KOPT-K1 (cell line): ENCODE measurements around the gene MPZL2.
A peak's percentile ranks its signal among the peaks of the same experiment; 100 is the strongest.

ENCODE experiments used
- H3K27ac ChIP-seq: fragments of 200-600 bp; sonication (generic); 2 replicates; pipeline ENCODE4 v1.5.1; 2016; ENCODE audit warnings: antibody characterized with exemption, mild to moderate bottlenecking, low read depth, low read length; ENCODE audit not compliant: poor library complexity, severe bottlenecking
- H3K36me3 ChIP-seq: fragments of 200-600 bp; sonication (generic); 2 replicates; pipeline ENCODE4 v1.5.1; 2017; ENCODE audit warnings: antibody characterized with exemption, mild to moderate bottlenecking, low read length, moderate library complexity; ENCODE audit not compliant: insufficient read depth
- H3K9me3 ChIP-seq: fragments of 200-600 bp; sonication (generic); 2 replicates; pipeline ENCODE4 v1.5.1; 2017; ENCODE audit warnings: antibody characterized with exemption, low read length, mild to moderate bottlenecking; ENCODE audit not compliant: insufficient read depth, poor library complexity, severe bottlenecking

The MPZL2 gene

GRCh38 chr11:118223992-118224391 is 40.1 kb downstream of the MPZL2 start:
- no peaks in the 10 kb centered on the region for H3K9me3 ChIP-seq
- no peaks in the 10 kb centered on the region for H3K36me3 ChIP-seq
- peak overlapping the region; percentile 59 for H3K27ac ChIP-seq

- Histone ChIP-seq H3K27ac (no peak overlapping the region), H3K9me3 (no peaks in the 10 kb centered on the region), H3K36me3 (no peaks in the 10 kb centered on the region)
These were observed 40.5 kb downstream of the MPZL2 start for GRCh38 chr11:118223570-118223969.

GRCh38 chr11:118222437-118222836 is 41.7 kb downstream of the MPZL2 start:
- H3K9me3 ChIP-seq: no peaks in the 10 kb centered on the region
- no peaks in the 10 kb centered on the region for H3K36me3 ChIP-seq
- no peak overlapping the region for H3K27ac ChIP-seq

- H3K27ac ChIP-seq: no peak overlapping the region
- no peaks in the 10 kb centered on the region for H3K9me3 ChIP-seq
- H3K36me3 ChIP-seq: no peaks in the 10 kb centered on the region
These were observed 42.7 kb downstream of the MPZL2 start for GRCh38 chr11:118221419-118221818.

- no peak overlapping the region for H3K27ac ChIP-seq
These were observed 44.4 kb downstream of the MPZL2 start for GRCh38 chr11:118219732-118220131.

GRCh38 chr11:118219244-118219643 is 44.9 kb downstream of the MPZL2 start:
- Histone ChIP-seq H3K27ac (no peak overlapping the region), H3K9me3 (no peaks in the 10 kb centered on the region), H3K36me3 (no peaks in the 10 kb centered on the region)

More at GRCh38 chr11:118219732-118220131, 44.4 kb downstream of the MPZL2 start:
- Histone ChIP-seq H3K9me3 (no peaks in the 10 kb centered on the region), H3K36me3 (no peaks in the 10 kb centered on the region)

GRCh38 chr11:118217575-118217974 is 46.5 kb downstream of the MPZL2 start:
- no peaks in the 10 kb centered on the region for H3K9me3 ChIP-seq
- no peaks in the 10 kb centered on the region for H3K36me3 ChIP-seq
- no peak overlapping the region for H3K27ac ChIP-seq

GRCh38 chr11:118216621-118217481 is 47.2 kb downstream of the MPZL2 start:
- Histone ChIP-seq H3K27ac (no peak overlapping the region), H3K9me3 (no peaks in the 10 kb centered on the region), H3K36me3 (no peaks in the 10 kb centered on the region)

- Histone ChIP-seq H3K27ac (no peak overlapping the region), H3K36me3 (no peaks in the 10 kb centered on the region), H3K9me3 (no peaks in the 10 kb centered on the region)
These were observed 48.3 kb downstream of the MPZL2 start for GRCh38 chr11:118215765-118216164.

GRCh38 chr11:118215262-118215661 is 48.8 kb downstream of the MPZL2 start:
- H3K27ac ChIP-seq: no peak overlapping the region
- no peaks in the 10 kb centered on the region for H3K9me3 ChIP-seq
- H3K36me3 ChIP-seq: no peaks in the 10 kb centered on the region

GRCh38 chr11:118214210-118214914 is 49.7 kb downstream of the MPZL2 start:
- H3K9me3 ChIP-seq: no peaks in the 10 kb centered on the region
- H3K36me3 ChIP-seq: no peaks in the 10 kb centered on the region
- H3K27ac ChIP-seq: no peak overlapping the region

- Histone ChIP-seq H3K9me3 (no peaks in the 10 kb centered on the region), H3K27ac (no peak overlapping the region), H3K36me3 (no peaks in the 10 kb centered on the region)
These were observed 50.3 kb downstream of the MPZL2 start for GRCh38 chr11:118213781-118214180.

GRCh38 chr11:118213201-118213600 is 50.9 kb downstream of the MPZL2 start:
- no peaks in the 10 kb centered on the region for H3K9me3 ChIP-seq
- no peak overlapping the region for H3K27ac ChIP-seq
- H3K36me3 ChIP-seq: no peaks in the 10 kb centered on the region

- H3K36me3 ChIP-seq: no peaks in the 10 kb centered on the region
- no peaks in the 10 kb centered on the region for H3K9me3 ChIP-seq
- no peak overlapping the region for H3K27ac ChIP-seq
These were observed 51.3 kb downstream of the MPZL2 start for GRCh38 chr11:118212781-118213191.

GRCh38 chr11:118212131-118212725 is 51.9 kb downstream of the MPZL2 start:
- H3K27ac ChIP-seq: no peak overlapping the region
- no peaks in the 10 kb centered on the region for H3K36me3 ChIP-seq
- H3K9me3 ChIP-seq: no peaks in the 10 kb centered on the region
